ENCODE data around the gene PXT1.
A peak's percentile ranks its signal among the peaks of the same experiment; 100 is the strongest.
"Not testable (repeated sequence)": the region's sequence is repeated elsewhere in the genome, so short reads cannot be mapped to it uniquely, and the experiment has no call there.

The PXT1 gene

DNA sequence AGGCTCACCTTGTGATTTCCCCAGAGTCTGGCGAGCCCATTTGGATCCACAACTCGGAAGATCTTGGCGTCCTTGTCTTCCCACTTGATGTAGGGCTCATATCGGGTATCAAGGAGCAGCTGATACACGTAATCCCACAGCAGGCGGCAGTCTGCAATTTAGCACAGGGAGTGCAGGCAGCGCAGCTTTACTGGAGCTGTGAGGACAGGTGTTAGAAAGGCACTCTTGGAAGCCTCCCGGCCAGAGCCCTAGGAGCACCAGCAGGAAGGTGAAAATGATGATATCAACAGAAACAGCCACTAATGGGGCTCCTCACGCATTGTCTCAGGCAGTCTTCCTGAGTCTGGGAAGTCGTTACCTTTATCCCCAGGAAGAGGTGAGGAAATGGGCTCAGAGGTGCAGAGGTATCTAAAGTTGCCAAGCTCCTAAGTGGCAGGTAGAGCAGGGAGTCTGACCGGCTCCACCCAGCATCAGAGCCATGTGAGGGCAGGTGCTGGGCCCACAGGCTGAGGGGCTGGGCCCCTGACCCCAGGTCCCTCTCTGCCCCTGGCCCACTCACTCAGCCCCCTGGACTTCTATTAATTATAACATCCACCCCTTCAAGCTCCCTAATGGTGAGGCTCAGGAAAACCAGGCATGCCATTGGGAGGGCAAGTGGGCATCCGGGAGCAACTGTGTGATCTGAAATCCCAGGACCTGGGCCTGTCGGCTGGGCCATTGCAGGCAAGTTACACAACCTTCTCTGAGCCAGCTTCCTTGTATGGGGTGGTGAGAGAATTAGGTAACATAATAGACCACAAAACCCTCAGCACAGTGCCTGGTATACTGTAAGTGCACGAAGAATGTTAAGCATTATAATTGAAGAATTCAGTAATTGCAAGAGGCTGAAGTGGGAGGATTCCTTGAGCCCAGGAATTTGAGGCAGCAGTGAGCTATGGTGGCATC, 73.5 kb downstream of the PXT1 start:
- peak; percentile 93 for DNase-seq (ENCODE audit: low read depth)

DNA sequence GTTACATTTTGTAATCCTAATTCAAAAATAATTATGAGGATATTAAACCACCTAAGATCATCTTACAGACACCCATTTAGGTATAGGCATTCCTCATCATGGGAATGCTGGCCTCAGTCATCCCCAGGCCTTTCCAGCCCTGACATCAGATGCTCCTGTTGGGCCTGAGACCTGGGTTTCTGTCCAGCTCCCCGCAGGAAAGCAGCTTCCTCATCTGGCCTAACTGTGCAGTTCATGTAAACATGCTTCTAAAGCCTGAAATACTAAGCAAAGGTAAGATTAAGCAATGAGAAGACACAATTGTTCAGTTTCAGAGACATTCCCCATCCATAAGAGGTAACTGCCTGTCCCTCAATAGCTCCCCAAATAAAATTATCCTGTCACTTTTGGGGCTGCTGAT, 74.2 kb downstream of the PXT1 start:
- DNase-seq (ENCODE audit: low read depth) = no peak

DNA sequence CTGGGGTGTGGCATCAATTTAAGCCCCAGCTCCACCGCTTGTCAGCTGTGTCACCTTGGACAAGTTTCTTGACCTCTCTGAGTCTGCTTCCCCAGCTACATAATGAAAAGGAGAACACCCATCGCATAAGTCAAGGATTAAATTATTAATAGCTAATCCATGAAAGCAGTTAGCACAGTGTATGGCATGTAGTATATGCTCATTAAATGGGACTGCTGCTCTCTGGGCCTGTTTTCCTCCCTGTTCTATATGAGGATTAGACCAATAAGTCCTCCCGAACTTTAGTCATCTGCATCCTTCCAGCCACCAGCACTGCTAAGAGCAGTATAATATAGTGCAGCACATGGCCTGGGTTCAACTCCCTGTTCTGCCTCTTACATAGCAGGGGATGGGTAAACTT, 74.9 kb downstream of the PXT1 start:
- DNase-seq (ENCODE audit: low read depth) = no peak

DNA sequence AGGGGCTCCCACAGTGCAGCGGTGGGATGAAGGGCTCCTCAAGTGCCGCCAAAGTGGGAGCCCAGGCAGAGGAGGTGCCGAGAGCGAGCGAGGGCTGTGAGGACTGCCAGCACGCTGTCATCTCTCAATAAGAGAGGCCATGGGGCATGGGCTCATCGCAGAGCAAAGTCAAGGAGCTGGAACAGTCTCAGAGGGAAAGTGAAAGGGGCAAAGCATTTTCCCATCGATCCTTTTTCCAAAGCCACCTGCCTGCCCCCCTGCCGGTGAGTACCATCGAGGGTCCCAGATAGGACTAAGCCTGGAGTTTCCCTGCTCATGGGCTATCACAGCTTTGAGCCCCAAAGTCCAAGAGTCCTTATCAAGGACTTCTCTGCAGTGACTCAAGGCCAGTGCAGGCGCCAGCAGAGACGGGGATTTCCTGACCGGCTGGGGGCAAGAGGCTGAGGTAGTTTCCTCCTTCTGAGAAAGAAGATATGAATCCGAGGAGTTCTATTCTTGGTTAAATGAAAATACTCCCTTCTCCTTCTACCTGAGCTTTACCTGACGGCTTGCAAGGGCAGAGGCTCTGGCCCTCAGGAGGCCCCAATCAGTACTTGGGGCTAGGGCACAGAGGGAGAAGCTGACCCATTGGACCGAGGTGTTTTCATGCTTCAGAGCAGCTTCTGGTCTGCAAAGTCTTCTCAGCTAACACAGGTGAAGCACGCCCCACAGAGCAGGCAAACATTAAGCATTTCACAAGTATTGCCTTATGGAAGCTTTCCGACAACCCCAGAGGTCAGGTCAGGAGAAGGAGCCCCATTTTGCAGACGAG, 77.8 kb downstream of the PXT1 start:
- peak; percentile 77 for DNase-seq (ENCODE audit: low read depth)

DNA sequence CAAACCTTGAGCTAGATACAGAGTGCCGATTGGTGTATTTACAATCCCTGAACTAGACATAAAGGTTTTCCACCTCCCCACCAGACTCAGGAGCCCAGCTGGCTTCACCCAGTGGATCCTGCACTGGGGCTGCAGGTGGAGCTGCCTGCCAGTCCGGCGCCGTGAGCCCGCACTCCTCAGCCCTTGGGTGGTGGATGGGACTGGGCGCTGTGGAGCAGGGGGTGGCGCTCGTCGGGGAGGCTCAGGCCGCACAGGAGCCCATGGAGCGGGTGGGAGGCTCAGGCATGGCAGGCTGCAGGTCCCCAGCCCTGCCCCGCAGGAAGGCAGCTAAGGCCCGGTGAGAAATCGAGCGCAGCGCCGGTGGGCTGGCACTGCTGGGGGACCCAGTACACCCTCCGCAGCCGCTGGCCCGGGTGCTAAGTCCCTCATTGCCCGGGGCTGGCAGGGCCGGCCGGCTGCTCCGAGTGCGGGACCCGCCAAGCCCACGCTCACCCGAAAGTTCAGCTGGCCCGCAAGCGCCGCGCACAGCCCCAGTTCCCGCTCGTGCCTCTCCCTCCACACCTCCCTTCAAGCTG, 78.5 kb downstream of the PXT1 start:
- not testable (repeated sequence) for DNase-seq (ENCODE audit: low read depth)

DNA sequence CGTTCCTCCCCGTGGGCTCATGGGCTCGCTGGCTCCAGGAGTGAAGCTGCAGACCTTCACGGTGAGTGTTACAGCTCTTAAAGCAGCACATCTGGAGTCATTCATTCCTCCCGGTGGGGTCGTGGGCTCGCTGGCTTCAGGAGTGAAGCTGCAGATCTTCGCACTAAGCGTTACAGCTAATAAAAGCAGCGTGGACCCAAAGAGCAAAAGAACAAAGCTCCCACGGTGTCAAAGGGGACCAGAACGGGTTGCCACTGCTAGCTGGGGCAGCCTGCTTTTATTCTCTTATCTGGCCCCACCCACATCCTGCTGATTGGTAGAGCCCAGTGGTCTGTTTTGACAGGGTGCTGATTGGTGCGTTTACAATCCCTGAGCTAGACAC, 79.3 kb downstream of the PXT1 start:
- not testable (repeated sequence) for DNase-seq (ENCODE audit: low read depth)

DNA sequence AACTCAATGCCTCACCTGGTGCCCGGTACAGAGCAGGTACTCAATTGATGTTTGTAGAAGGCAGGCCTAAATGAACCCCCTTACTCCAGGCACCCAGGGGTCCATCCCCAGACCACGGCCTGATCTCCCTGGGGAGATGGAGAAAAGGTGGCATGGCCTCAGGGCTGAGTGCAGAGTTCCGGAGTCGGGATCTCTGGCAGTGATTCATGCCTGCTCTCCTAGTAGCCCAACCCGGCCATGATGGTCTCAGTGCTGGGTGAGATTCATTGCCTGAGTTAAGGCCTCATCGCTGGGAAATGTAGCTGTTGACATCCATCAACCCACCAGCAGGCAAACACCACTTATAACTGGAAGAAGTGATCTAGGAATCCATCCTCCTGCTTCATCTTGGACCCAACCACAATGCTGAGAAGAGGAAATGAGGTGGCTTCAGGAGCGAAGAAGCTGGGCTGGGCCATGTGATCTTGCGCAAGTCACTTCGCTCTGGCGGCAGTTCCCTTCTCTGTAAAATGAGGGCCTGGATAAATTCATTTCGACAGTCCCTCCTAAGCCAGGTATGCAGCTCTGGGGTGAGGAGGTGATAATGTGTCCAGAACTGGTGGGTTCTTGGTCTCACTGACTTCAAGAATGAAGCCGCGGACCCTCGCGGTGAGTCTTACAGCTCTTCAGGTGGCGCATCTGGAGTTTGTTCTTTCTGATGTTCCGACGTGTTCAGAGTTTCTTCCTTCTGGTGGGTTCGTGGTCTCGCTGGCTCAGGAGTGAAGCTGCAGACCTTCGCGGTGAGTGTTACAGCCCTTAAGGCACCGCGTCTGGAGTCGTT, 79.9 kb downstream of the PXT1 start:
- peak; percentile 33 for DNase-seq (ENCODE audit: low read depth)

DNA sequence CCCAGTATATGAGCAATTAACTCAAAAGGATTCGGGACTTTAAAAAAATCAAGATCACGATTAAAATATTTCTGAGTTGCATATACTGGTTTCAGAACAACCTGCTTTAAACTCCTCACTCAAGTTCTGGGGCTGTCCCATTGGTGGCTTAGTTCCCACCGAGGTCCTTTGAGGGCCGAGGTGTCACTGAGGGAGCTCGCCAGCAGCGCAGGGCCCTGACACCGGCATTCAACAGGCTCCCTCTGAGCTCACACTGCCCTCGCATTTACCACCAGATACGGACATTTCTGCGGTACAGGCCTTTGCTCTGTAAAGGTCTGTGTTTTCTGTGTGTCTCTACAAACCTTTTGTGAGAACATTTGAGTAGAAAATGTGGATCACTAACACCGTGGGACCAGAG, 81.6 kb downstream of the PXT1 start:
- DNase-seq (ENCODE audit: low read depth) = no peak

DNA sequence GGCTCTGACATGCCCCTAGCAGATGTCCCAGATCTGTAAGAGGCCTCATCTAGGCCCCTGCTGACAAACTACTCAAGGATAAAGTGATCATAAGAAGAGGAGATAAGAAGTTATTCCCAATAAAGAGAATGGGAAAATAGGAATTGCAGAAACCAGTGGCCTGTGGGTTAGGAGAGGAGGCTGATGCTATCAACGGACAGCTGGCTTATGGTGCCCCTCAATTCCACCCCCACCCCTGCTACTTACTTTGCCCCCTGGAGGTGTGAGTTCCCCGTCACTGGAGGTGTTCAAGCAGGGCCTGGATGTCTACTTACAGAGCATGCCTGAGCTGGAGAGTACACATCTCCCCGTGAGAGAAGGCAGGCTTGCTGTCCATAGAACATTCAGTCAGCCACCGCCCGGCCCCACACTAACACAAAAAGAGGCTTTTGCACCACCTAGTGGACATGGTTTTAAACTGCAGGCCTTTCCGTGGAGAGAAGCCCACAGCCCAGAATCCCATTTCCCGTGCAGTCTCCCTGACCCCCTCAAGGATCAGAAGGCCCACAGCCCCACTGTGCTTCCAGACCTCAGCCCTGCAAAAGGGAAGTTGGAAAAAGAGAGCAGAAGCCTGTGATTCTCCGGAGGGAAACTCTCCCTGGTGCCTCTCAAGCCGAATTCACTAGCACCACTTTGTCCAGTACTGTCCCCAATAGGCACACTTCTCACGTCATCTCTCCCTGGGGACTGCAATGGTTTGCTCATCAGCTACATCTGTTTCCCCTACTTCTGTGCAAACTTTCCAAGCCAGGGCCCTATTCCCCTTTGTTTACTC, 82.2 kb downstream of the PXT1 start:
- peak; percentile 65 for DNase-seq (ENCODE audit: low read depth)

DNA sequence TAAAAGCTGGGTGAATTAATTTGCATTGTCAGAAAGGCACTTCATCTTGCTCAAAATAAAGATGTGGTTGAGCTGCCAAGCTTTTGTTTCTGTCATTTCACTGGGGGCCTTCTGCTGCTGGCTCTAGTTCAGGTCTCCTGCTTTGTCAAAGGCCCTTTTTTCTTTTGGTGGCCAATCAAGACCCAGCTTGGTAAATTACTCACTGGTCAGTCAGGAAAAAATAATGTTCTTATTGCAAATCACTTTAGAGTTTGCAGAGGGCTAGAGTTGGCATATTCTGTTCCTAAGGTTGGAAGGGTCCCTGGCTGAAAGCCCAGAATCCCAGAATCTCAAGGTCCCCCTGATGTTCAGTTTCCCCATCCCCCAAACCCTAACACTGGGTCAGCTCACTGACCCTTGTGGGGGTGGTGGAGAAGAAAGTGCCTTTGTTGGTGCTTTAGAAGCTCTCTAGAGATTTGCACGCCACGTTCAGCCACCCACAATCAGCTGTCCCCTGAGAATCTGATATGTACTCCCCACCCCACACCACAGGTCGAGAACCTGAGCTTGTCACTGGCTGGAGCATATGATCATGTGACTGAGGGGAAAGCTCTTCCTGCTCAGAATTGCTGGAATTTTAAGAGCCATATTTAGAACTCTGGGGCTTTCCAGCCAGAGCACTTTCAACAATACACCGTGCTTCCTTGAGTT, 84.3 kb downstream of the PXT1 start:
- DNase-seq (ENCODE audit: low read depth) = peak; percentile 57

DNA sequence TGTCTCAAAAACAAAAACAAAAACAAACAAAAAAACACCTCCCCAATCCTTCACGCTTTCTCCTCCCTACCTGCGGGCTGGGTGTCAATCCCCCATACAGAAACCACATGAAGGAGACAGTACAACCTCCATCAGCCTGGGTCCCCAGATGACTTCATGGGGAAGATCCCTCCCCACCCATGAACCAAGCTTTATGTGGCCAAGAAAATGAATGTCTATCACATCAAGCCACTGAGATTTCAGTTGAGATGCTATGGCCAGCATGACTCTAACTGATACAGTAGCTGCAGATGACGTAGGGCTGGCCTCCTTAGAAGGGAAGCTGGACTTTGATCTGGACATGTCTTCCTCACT, 84.8 kb downstream of the PXT1 start:
- no peak for DNase-seq (ENCODE audit: low read depth)

DNA sequence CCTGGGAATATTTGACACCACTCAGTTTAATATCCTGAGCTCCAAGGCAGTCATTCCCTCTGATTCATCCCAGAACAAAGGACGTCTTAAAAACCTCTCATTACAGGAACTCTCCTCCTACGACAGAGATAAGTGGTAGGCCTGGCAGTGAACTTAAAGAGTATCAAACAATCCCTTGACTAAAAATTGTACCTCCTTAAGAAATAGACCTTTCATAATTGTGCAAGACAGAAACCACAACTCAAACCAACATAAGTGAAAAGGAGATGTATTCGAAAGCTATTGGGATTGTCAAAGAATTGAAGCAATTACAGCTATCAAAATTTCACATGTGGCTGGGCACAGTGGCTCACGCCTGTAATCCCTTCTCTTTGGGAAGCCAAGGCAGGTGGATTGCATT, 86.8 kb downstream of the PXT1 start:
- peak; percentile 39 for DNase-seq (ENCODE audit: low read depth)

DNA sequence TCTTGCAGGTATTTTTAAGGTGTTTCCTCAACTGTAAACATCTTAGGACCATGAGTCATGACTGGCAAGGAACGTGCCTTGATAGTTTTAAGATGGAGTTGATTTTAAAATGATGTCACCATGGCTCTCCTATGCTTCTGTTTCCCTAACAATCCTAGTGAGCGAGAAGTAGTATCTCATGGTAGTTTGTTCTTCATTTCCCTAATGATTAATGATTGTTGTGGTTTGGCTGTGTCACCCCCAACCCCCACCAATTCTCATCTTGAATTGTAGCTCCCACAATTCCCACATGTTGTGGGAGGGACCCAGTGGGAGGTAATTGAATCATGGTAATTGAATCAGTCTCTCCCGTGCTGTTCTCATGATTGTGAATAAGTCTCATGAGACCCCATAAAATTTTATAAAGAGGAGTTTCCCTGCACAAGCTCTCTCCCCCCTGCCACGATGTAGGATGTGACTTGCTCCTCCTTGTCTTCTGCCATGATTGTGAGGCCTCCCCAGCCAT, 89.2 kb downstream of the PXT1 start:
- peak; percentile 34 for DNase-seq (ENCODE audit: low read depth)

DNA sequence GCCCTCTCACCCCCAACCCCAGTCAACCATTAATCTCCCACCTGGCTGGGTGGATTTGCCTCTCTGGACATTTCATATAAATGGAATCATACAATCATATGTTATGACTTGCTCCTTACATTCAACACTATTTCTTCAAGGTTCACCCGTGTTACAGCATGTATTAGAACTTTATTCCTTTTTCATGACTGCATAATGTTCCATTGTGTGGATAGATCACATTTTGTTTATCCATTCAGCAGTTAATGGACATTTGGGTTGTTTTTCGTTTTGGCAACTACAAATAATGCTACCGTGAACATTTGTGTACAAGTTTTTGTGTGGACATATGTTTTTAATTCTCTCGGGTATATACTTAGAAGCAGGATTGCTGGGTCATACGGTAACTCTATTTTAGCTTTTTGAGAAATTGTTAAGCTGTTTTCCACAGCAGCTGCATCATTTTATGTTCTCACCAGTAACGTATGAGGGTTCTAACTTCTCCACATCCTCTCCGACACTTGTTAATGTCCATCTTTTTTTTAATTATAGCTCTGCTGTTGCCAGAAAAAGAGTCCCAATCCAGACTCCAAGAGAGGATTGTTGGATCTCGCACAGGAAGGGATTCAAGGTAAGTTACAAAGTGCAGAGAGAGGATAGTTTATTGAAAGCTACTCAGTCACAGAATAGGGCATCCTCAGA, 90.0 kb downstream of the PXT1 start:
- DNase-seq (ENCODE audit: low read depth) = no peak

DNA sequence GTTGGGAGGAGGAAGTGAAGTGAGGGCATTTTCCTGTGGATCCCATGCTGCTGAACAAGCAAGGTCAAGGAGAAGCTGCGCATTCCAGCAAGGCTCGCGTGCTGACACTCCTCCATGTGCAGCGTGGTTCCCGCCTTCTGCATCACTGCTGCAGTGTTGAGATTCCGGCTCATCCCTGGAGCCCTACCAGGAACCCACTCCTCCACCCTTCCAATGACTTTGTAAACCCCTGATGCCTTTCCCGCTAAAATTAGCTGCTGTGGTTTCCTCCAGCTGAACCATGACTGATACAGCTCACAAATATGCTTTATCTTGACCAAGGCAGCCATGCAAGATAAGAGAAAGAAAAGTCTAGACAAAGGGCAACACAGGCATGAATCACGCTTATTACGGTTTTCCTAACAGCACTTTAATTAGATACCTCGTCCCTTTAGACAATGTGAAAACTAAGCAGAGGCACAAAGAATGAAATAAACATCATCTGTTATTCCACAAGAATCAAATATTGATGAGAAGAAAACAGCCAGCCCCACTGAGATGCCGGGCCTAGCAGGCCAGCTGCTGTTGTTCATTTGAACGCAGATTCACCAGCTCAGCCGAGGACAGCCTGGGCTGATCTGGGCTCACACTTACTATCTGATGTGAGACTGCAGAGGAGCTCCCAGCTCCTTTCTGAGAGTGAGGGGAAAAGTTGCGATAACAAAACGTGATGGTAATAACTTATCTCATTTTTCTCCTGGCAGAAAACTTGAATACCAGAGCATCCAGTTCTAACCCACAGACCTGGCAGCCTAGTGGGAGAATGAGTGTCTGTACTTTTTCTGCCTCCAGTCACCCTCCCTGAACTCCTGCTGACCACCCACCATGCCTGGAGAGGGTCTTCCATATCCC, 91.7 kb downstream of the PXT1 start:
- peak; percentile 92 for DNase-seq (ENCODE audit: low read depth)

DNA sequence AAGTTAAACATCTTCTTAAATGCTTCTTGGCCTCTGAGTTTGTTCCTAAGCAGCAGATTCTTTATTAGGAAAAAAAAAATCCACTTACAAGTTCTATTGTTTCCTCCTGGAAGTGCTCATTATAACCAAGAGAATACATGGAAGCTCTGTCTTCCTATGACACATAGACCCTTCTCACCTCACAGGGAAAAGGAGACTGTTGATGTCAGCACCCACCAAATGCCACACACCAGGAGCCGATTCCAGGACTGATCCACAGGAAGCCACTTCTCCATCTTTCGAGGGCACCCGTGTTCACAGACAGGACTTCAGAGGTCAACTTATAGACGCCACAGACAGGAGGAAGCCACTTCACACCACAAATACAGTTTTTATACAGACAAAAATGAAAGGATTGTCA, 92.6 kb downstream of the PXT1 start:
- no peak for DNase-seq (ENCODE audit: low read depth)

DNA sequence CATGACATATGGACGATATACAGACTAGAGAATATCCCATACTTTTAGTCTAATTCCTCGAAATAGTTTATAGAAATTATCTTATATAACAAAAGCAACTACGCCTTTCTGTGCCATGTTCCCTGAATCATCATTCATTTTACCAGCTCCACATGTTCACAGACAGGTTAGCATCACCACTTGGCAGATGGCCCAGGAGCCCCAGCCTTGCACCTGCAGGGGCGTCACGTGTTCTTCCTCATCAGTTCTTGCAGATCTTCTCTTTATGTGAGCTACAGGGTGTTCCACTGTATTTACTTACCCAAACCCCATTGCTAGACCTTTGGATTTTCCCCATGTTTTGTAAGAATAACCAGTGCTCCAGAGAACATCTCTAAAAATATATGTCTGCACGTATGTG, 93.4 kb downstream of the PXT1 start:
- DNase-seq (ENCODE audit: low read depth) = no peak

DNA sequence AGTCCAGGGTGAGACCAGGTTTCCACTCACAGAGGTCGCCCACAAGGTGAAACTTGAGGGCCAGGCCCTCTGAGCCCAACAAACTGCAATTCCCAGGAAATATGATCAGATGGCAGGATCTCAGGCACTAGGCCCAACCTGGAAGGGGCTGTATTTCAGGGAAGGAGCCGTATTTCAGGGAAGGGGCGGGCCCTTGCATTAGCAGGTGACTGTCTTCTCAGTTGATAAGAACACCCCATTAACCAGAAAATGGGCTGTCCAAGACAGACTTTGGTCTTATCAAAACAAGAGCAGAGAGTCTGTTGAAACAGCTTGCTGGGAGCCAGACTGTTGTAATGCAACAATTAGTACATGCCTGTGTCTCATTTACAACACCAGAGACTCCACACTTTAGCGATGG, 95.0 kb downstream of the PXT1 start:
- peak; percentile 72 for DNase-seq (ENCODE audit: low read depth)
